Keratinocyte (primary cell): ENCODE data around the gene CEP170B.

ENCODE experiments used
- EZH2 ChIP-seq: IDR thresholded peaks from one replicate; pipeline ENCODE4 v1.6.1; 2012; ENCODE audit warnings: inconsistent platforms, mild to moderate bottlenecking, low read length, moderate library complexity
- TF ChIP-seq, protein P1 (sequence below), 3 experiments: IDR thresholded peaks in 1 of 3; conservative IDR thresholded peaks in 1 of 3; optimal IDR thresholded peaks in 1 of 3; 2 replicates in 2 of 3; 3 replicates in 1 of 3; pipeline versions ENCODE3 to v1.5.1; 2011; ENCODE audit warnings: low read length in 3 of 3, mild to moderate bottlenecking in 3 of 3, moderate library complexity in 2 of 3, control low read depth in 1 of 3, inconsistent platforms in 1 of 3; ENCODE audit not compliant: insufficient read depth in 2 of 3; ENCODE audit errors: extremely low read depth in 1 of 3

GRCh38 chr14:104925855-104926609 lies 61.0 kb downstream of the CEP170B start:
- TF ChIP-seq, protein P1, sequence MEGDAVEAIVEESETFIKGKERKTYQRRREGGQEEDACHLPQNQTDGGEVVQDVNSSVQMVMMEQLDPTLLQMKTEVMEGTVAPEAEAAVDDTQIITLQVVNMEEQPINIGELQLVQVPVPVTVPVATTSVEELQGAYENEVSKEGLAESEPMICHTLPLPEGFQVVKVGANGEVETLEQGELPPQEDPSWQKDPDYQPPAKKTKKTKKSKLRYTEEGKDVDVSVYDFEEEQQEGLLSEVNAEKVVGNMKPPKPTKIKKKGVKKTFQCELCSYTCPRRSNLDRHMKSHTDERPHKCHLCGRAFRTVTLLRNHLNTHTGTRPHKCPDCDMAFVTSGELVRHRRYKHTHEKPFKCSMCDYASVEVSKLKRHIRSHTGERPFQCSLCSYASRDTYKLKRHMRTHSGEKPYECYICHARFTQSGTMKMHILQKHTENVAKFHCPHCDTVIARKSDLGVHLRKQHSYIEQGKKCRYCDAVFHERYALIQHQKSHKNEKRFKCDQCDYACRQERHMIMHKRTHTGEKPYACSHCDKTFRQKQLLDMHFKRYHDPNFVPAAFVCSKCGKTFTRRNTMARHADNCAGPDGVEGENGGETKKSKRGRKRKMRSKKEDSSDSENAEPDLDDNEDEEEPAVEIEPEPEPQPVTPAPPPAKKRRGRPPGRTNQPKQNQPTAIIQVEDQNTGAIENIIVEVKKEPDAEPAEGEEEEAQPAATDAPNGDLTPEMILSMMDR (optimal IDR thresholded peaks at IDR 0.05 in 1 of 3, IDR thresholded peaks at IDR 0.05 in 1 of 3, conservative IDR thresholded peaks at IDR 0.05 in 1 of 3; ENCODE audit: extremely low read depth in 1 of 3, insufficient read depth in 2 of 3, low read length in 3 of 3): no peak
- no peak for TF ChIP-seq EZH2
